OCI-LY7 (cell line): ENCODE results near the gene SHC1. TPM values are rescaled to one million over a fixed set of nuclear protein-coding genes. Genes with fewer than 3 reads are reported as not detected.

Source experiments
- BruUV-seq: library from RNA; stranded (reverse); fragments of 400-500 nt; replicated peaks from 2 replicates; lab custom pipeline; 2021; lab: Mats Ljungman, UMichigan
- CTCF ChIA-PET: fragments of 300-600 bp; sonication (Branson Sonifier 250); formaldehyde crosslinking; loops from one replicate; lab custom pipeline; 2022; ENCODE audit warnings: antibody characterized with exemption; ENCODE audit not compliant: unreplicated experiment; lab: Charles Lee
- POLR2A ChIA-PET: fragments of 300-600 bp; sonication (Branson Sonifier 250); formaldehyde crosslinking; loops from one replicate; lab custom pipeline; 2022; ENCODE audit warnings: antibody characterized with exemption; lab: Charles Lee
- DNase-seq: peaks from one replicate; pipeline ENCODE4 v3.0.0-alpha.2; 2015; ENCODE audit warnings: low spot score
- H2AFZ ChIP-seq: fragments of 200-600 bp; sonication (generic), shearing (Covaris generic); 2 replicates; pipeline ENCODE4 v1.6.1; 2014; ENCODE audit warnings: mild to moderate bottlenecking, antibody characterized with exemption, low read length, moderate library complexity
- H3K27ac ChIP-seq: fragments of 200-600 bp; sonication (generic); 2 replicates; pipeline ENCODE4 v1.5.1; 2014; ENCODE audit warnings: mixed run types, low read depth, mild to moderate bottlenecking, moderate library complexity, low read length, inconsistent platforms; ENCODE audit not compliant: poor library complexity, severe bottlenecking
- H3K36me3 ChIP-seq: fragments of 200-600 bp; sonication (generic); 2 replicates; pipeline ENCODE4 v1.6.1; 2014; ENCODE audit warnings: mild to moderate bottlenecking, antibody characterized with exemption, low read length, moderate library complexity, mixed read lengths; ENCODE audit not compliant: insufficient read depth
- H3K4me1 ChIP-seq: fragments of 200-600 bp; sonication (generic); 2 replicates; pipeline ENCODE4 v1.5.1; 2014; ENCODE audit warnings: mild to moderate bottlenecking, low read length; ENCODE audit not compliant: insufficient read depth, poor library complexity, severe bottlenecking
- H3K4me2 ChIP-seq: fragments of 200-600 bp; sonication (generic); 2 replicates; pipeline ENCODE4 v1.6.1; 2014; ENCODE audit warnings: mild to moderate bottlenecking, low read length
- H3K4me3 ChIP-seq: fragments of 200-600 bp; sonication (generic); 2 replicates; pipeline ENCODE4 v1.5.1; 2014; ENCODE audit warnings: mild to moderate bottlenecking, low read depth, low read length; ENCODE audit not compliant: poor library complexity, severe bottlenecking
- H3K79me2 ChIP-seq: fragments of 200-600 bp; sonication (generic); 2 replicates; pipeline ENCODE4 v1.6.1; 2016; ENCODE audit warnings: low read depth, mild to moderate bottlenecking, low read length, moderate library complexity, mixed read lengths; ENCODE audit not compliant: insufficient read depth
- H3K9me2 ChIP-seq: fragments of 200-600 bp; sonication (generic); 2 replicates; pipeline ENCODE4 v1.6.1; 2016; ENCODE audit warnings: mild to moderate bottlenecking, low read length, mixed read lengths; ENCODE audit not compliant: insufficient read depth
- H3K9me3 ChIP-seq: fragments of 200-600 bp; sonication (generic); 2 replicates; pipeline ENCODE4 v1.6.1; 2014; ENCODE audit warnings: mild to moderate bottlenecking, mixed run types, low read length, mixed read lengths
- H4K20me1 ChIP-seq: fragments of 200-600 bp; sonication (generic); 2 replicates; pipeline ENCODE4 v1.6.1; 2014; ENCODE audit warnings: mild to moderate bottlenecking, antibody characterized with exemption, low read length, moderate library complexity, mixed read lengths; ENCODE audit not compliant: insufficient read depth
- EZH2phosphoT487 ChIP-seq: fragments of 200-600 bp; sonication (generic); IDR thresholded peaks from 2 replicates; pipeline ENCODE4 v1.6.1; 2018; ENCODE audit warnings: low read depth, borderline replicate concordance, mild to moderate bottlenecking, mixed run types, antibody characterized with exemption, low read length, moderate library complexity, mixed read lengths
- intact Hi-C: fragments of 100-400 bp; cut with micrococcal nuclease; formaldehyde crosslinking; loops from one replicate; pipeline ENCODE4 v1.10.0; 2022; ENCODE audit not compliant: unreplicated experiment
- total RNA-seq, 2 experiments: library from RNA; depleted of rRNA in 1 of 2; stranded (reverse); fragments of >200 nt in 1 of 2; shearing (Covaris generic) in 1 of 2; gene quantifications; 2 replicates each; pipeline ENCODE4 v1.2.3, GENCODE V29; 2014 to 2022
- TF ChIP-seq, protein P1 (sequence below): fragments of 200-600 bp; sonication (generic); conservative IDR thresholded peaks from 2 replicates; pipeline ENCODE4 v1.5.1; 2014; ENCODE audit warnings: mild to moderate bottlenecking, antibody characterized with exemption, low read length, moderate library complexity, mixed read lengths

The SHC1 gene
- total RNA-seq, 2 experiments from 2014 or later = 37.6 to 77.4 TPM

- DNase-seq = no peak
- peaks cover 80% of the 10 kb centered on the region for H3K4me1 ChIP-seq
- peaks cover 22% of the 10 kb centered on the region; the same call in 1 of the 2 replicates for H3K36me3 ChIP-seq
- H3K4me3 ChIP-seq = no peak overlapping the region
- no peak overlapping the region for H2AFZ ChIP-seq
- H3K27ac ChIP-seq = peak overlapping the region; percentile 58
- TF ChIP-seq EZH2phosphoT487 = no peak
- TF ChIP-seq, protein P1, sequence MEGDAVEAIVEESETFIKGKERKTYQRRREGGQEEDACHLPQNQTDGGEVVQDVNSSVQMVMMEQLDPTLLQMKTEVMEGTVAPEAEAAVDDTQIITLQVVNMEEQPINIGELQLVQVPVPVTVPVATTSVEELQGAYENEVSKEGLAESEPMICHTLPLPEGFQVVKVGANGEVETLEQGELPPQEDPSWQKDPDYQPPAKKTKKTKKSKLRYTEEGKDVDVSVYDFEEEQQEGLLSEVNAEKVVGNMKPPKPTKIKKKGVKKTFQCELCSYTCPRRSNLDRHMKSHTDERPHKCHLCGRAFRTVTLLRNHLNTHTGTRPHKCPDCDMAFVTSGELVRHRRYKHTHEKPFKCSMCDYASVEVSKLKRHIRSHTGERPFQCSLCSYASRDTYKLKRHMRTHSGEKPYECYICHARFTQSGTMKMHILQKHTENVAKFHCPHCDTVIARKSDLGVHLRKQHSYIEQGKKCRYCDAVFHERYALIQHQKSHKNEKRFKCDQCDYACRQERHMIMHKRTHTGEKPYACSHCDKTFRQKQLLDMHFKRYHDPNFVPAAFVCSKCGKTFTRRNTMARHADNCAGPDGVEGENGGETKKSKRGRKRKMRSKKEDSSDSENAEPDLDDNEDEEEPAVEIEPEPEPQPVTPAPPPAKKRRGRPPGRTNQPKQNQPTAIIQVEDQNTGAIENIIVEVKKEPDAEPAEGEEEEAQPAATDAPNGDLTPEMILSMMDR = no peak
- no peaks in the 10 kb centered on the region for H3K79me2 ChIP-seq
- no peaks in the 10 kb centered on the region for H3K9me3 ChIP-seq
- intact Hi-C loops = no loop called here
- H3K9me2 ChIP-seq = no peaks in the 10 kb centered on the region
- H4K20me1 ChIP-seq = no peaks in the 10 kb centered on the region
- ChIA-PET CTCF (no interaction called here), POLR2A (interaction anchor here (0.7 kb wide), 2 partner anchors 23 to 47 kb away, joined by 3 to 4 read pairs; no protein-coding TSS in a partner anchor)
- no peak overlapping the region for H3K4me2 ChIP-seq
- no TSS peak for BruUV-seq
Observed at GRCh38 chr1:155012026-155012546, 41.5 kb upstream of the SHC1 start.

DNA sequence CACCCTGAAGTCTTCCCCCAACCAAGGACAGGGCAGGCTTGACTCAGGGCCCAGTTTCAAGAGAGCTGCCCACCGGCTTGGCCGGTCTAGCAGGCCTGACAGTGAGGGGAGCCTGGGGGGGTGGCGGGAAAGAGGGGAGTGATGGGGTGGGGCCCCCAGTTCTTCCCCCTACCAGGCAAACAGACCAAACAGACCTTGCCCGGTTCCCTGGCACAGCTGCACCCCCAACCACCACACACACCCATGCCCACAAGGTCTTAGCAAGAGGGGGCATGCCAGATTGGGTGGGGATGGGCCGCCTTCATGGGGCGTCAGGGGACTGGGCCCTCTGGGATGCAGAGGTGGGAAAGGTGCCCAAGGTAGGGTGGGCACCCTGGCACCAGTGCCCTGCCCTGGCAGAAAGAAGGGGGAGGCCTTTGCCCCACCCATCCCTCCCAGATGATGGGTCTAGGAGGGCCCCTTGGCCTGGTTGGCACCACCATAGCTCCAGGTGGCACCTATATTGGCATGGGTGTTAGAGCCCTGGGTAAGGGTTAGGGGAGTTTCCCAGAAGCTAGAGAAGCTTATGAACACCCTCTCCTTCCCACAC lies 41.0 kb upstream of the SHC1 start:
- Histone ChIP-seq H3K4me3 (no peak overlapping the region), H3K27ac (no peak overlapping the region), H3K9me3 (no peaks in the 10 kb centered on the region), H2AFZ (no peak overlapping the region), H3K79me2 (no peaks in the 10 kb centered on the region), H3K4me2 (no peak overlapping the region), H3K9me2 (no peaks in the 10 kb centered on the region), H4K20me1 (no peaks in the 10 kb centered on the region), H3K36me3 (peaks cover 19% of the 10 kb centered on the region; the same call in 1 of the 2 replicates), H3K4me1 (peaks cover 80% of the 10 kb centered on the region)
- no peak for DNase-seq
- no TSS peak for BruUV-seq
- CTCF ChIA-PET = interaction anchor here (0.5 kb wide), 1 partner anchor 45 kb away, joined by 4 read pairs; no protein-coding TSS in a partner anchor
- TF ChIP-seq, protein P1 = no peak
- TF ChIP-seq EZH2phosphoT487 = no peak
- POLR2A ChIA-PET = interaction anchor here (0.6 kb wide), 1 partner anchor 972 kb away, joined by 4 read pairs; no protein-coding TSS in a partner anchor
- intact Hi-C loops = no loop called here

DNA sequence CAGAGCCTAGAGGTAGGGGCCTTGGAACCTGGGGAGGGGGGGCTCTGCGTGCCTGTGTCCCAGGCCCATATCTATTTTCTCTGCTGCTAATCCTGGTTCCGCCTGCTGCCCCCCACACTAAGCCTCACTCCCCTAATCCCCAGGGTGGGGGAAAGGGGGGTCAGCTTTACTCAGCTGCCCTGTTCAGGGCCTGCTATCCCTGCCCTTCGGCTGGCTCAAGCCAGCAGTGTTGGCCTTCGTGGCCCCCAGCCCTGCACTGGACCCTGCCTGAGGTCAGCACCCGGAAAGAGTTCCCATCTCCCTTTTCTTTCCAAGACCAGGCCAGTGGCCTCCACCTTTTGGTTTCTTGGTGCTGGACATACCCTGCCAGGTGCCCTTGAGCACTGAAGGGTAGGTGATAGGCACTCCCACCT lies 40.5 kb upstream of the SHC1 start:
- ChIA-PET CTCF (no interaction called here), POLR2A (interaction anchor here (0.6 kb wide), 1 partner anchor 972 kb away, joined by 4 read pairs; no protein-coding TSS in a partner anchor)
- no TSS peak for BruUV-seq
- no peak overlapping the region for H3K4me3 ChIP-seq
- H3K4me2 ChIP-seq = no peak overlapping the region
- intact Hi-C loops = no loop called here
- no peaks in the 10 kb centered on the region for H3K79me2 ChIP-seq
- no peak overlapping the region for H3K27ac ChIP-seq
- no peaks in the 10 kb centered on the region for H4K20me1 ChIP-seq
- H3K9me2 ChIP-seq = no peaks in the 10 kb centered on the region
- no peak overlapping the region for H2AFZ ChIP-seq
- no peaks in the 10 kb centered on the region for H3K9me3 ChIP-seq
- H3K36me3 ChIP-seq = peaks cover 14% of the 10 kb centered on the region; the same call in 1 of the 2 replicates
- peaks cover 80% of the 10 kb centered on the region for H3K4me1 ChIP-seq
- no peak for DNase-seq
- no peak for TF ChIP-seq EZH2phosphoT487
- TF ChIP-seq, protein P1 = no peak
